Esophagus squamous epithelium (tissue), 4 donors: ENCODE data around the gene CAMK2A.

Experiments used
- CTCF ChIP-seq, 6 experiments: fragments of 450-650 bp in 4 of 6; fragments of 200-600 bp in 2 of 6; sonication (generic) in 2 of 6; IDR thresholded peaks; one replicate each; pipeline ENCODE4 v1.5.1; 2016 to 2019; ENCODE audit warnings: antibody characterized with exemption in 6 of 6, mild to moderate bottlenecking in 4 of 6, moderate library complexity in 4 of 6
- POLR2A ChIP-seq, 4 donors: fragments of 450-650 bp; IDR thresholded peaks; one replicate each; pipeline ENCODE4 v1.6.1; 2017; ENCODE audit warnings: antibody characterized with exemption in 4 of 4, mild to moderate bottlenecking in 4 of 4, moderate library complexity in 3 of 4

DNA sequence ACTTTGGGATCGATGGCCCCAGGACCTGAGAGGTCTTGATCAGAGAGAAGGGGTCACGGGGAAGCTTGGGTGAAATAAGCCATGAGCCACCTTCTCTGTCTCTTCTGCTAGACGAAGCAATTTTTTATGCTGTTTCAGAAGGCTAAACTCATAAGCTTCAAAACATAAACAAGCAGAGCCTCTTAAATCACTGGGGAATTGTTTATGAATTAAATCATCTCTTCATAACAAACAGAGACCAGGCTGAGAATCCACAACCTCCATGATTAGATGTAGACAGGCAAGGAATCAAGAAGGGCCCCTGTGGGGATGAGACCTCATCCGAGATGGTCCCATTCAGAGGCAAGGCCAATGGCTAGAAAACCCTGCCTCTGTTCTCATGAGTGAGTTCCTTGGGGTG lies 46.2 kb upstream of the CAMK2A start:
- no peak for TF ChIP-seq CTCF (IDR thresholded peaks at IDR 0.05)
- no peak for TF ChIP-seq POLR2A (IDR thresholded peaks at IDR 0.05)
